ENCODE results near the gene A3GALT2. TPM values are rescaled to one million over a fixed set of nuclear protein-coding genes. Genes with fewer than 3 reads are reported as not detected.

Gene A3GALT2
- total RNA-seq, 1 experiment from 2014 or later, result not detected

- H2BK120ac ChIP-seq (ENCODE audit: low read depth, low read length, poor library complexity, severe bottlenecking), result no peak overlapping the region
- H3K79me2 ChIP-seq (ENCODE audit: insufficient read depth, low read length), result no peaks in the 10 kb centered on the region
- H3T11ph ChIP-seq (ENCODE audit: low read length), result no peak overlapping the region
- no peak overlapping the region for H3K14ac ChIP-seq (ENCODE audit: insufficient read depth, low read length)
- Mint-ChIP-seq H3K27ac (peak overlapping the region in 1 of 3 experiments; percentile 25; a peak in 3 of 7 replicates), H3K4me3 (no peak overlapping the region), H3K4me1 (peaks cover 9 to 14% of the 10 kb centered on the region in 2 experiments), H3K36me3 (ENCODE audit: insufficient read depth in 1 of 3, low read depth in 3 of 3) (peaks cover 9 to 38% (median 38%) of the 10 kb centered on the region in 3 experiments; a peak in 6 of 7 replicates), H3K9me3 (no peaks in the 10 kb centered on the region), H3K27me3 (ENCODE audit: low read depth) (no peaks in the 10 kb centered on the region)
- no peak overlapping the region for H3K27ac ChIP-seq (ENCODE audit: insufficient read length, low read depth, low read length)
- peaks cover 4% of the 10 kb centered on the region; the same call in 1 of the 2 replicates for H3K4me1 ChIP-seq (ENCODE audit: insufficient read depth, low read length)
- no peak overlapping the region for H4K91ac ChIP-seq (ENCODE audit: insufficient read length, low read depth, low read length)
- no peak for DNase-seq
- no peaks in the 10 kb centered on the region for H3K9me3 ChIP-seq (ENCODE audit: control insufficient read depth, low read depth, low read length)
- H2BK5ac ChIP-seq (ENCODE audit: insufficient read length, low read length), result no peak overlapping the region
- no peak overlapping the region for H3K4ac ChIP-seq (ENCODE audit: low read depth, low read length)
- TF ChIP-seq, protein P1, sequence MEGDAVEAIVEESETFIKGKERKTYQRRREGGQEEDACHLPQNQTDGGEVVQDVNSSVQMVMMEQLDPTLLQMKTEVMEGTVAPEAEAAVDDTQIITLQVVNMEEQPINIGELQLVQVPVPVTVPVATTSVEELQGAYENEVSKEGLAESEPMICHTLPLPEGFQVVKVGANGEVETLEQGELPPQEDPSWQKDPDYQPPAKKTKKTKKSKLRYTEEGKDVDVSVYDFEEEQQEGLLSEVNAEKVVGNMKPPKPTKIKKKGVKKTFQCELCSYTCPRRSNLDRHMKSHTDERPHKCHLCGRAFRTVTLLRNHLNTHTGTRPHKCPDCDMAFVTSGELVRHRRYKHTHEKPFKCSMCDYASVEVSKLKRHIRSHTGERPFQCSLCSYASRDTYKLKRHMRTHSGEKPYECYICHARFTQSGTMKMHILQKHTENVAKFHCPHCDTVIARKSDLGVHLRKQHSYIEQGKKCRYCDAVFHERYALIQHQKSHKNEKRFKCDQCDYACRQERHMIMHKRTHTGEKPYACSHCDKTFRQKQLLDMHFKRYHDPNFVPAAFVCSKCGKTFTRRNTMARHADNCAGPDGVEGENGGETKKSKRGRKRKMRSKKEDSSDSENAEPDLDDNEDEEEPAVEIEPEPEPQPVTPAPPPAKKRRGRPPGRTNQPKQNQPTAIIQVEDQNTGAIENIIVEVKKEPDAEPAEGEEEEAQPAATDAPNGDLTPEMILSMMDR (conservative IDR thresholded peaks at IDR 0.05), result no peak
- WGBS (ENCODE audit: extremely low coverage, insufficient read length, low lambda C conversion rate), result no CpG with 5 or more reads among the region's 11 CpGs
- H2BK15ac ChIP-seq (ENCODE audit: low read depth, low read length), result no peak overlapping the region
- H3K18ac ChIP-seq (ENCODE audit: insufficient read length, low read depth, low read length), result no peak overlapping the region
- H2AFZ ChIP-seq (ENCODE audit: low read length), result no peak overlapping the region
- H4K5ac ChIP-seq (ENCODE audit: insufficient read length, low read depth, low read length), result no peak overlapping the region
- H3K27me3 ChIP-seq (ENCODE audit: insufficient read depth, low read length), result no peaks in the 10 kb centered on the region
- H2AK5ac ChIP-seq (ENCODE audit: insufficient read length, low read length), result no peak overlapping the region
- H3K23me2 ChIP-seq (ENCODE audit: insufficient read length, low read depth, low read length, poor library complexity, severe bottlenecking), result no peaks in the 10 kb centered on the region
- no peak overlapping the region for H3K9ac ChIP-seq (ENCODE audit: extremely low read depth, insufficient read length, low read length)
- no peak overlapping the region for H2BK12ac ChIP-seq (ENCODE audit: insufficient read length, low read depth, low read length)
- H3K79me1 ChIP-seq (ENCODE audit: insufficient read depth, low read depth, low read length, poor library complexity, severe bottlenecking), result no peaks in the 10 kb centered on the region
- no peak overlapping the region for H3K4me2 ChIP-seq (ENCODE audit: insufficient read depth, insufficient read length, low read length)
- no peaks in the 10 kb centered on the region for H4K20me1 ChIP-seq (ENCODE audit: control insufficient read depth, insufficient read depth, insufficient read length)
- no peak overlapping the region for H3K23ac ChIP-seq (ENCODE audit: insufficient read length, low read depth, low read length)
- H2BK20ac ChIP-seq (ENCODE audit: low read depth, low read length, poor library complexity, severe bottlenecking), result no peak overlapping the region
- H3K56ac ChIP-seq (ENCODE audit: insufficient read length, low read depth, low read length), result no peak overlapping the region
- no peak overlapping the region for H4K8ac ChIP-seq (replicated peaks; ENCODE audit: insufficient read length, low read depth, low read length)
These were observed 43.3 kb downstream of the A3GALT2 start for GRCh38 chr1:33277488-33278084.

Data from H9 (cell line).